H1 (cell line): ENCODE data around the gene COL2A1. TPM values are rescaled to one million over a fixed set of nuclear protein-coding genes. Genes with fewer than 3 reads are reported as not detected.

Experiments
- CTCF ChIA-PET: fragments of 300-600 bp; sonication (Branson Sonifier 250); formaldehyde crosslinking; loops from one replicate; lab custom pipeline; 2021; ENCODE audit not compliant: partially characterized antibody; lab: Charles Lee
- POLR2A ChIA-PET: fragments of 300-600 bp; sonication (Branson Sonifier 250); formaldehyde crosslinking; loops from one replicate; lab custom pipeline; 2021; ENCODE audit warnings: inconsistent platforms; ENCODE audit not compliant: partially characterized antibody; lab: Charles Lee
- DNase-seq, 2 experiments: peaks; one replicate each; pipeline versions ENCODE4 v3.0.0 to v3.0.0-alpha.2; 2010 to 2022; ENCODE audit warnings: low spot score in 2 of 2, low read depth in 1 of 2, mixed read lengths in 1 of 2
- FAIRE-seq: peaks from 2 replicates; lab custom pipeline; 2011; peaks lifted over from hg19 to GRCh38; lab: Jason Lieb, UNC
- H2AFZ ChIP-seq: 2 replicates; pipeline ENCODE4 v1.8.1; 2012; ENCODE audit warnings: low read length, inconsistent platforms
- H2AK5ac ChIP-seq: 2 replicates; pipeline ENCODE4 v1.6.1; 2013; ENCODE audit warnings: low read depth, low read length
- H2BK120ac ChIP-seq: replicated peaks from 2 replicates; pipeline ENCODE3; 2013; ENCODE audit warnings: low read depth, low read length, inconsistent platforms
- H2BK12ac ChIP-seq: 2 replicates; pipeline ENCODE4 v1.6.1; 2013; ENCODE audit warnings: low read depth, low read length
- H2BK15ac ChIP-seq: 2 replicates; pipeline ENCODE4 v1.6.1; 2013; ENCODE audit warnings: low read length
- H2BK20ac ChIP-seq: 2 replicates; pipeline ENCODE4 v1.6.1; 2013; ENCODE audit warnings: low read length
- H2BK5ac ChIP-seq: 2 replicates; pipeline ENCODE4 v1.6.1; 2013; ENCODE audit warnings: low read depth, low read length
- H3K14ac ChIP-seq: 2 replicates; pipeline ENCODE4 v1.6.1; 2013; ENCODE audit warnings: inconsistent platforms; ENCODE audit not compliant: insufficient read length
- H3K18ac ChIP-seq: 2 replicates; pipeline ENCODE4 v1.6.1; 2013; ENCODE audit warnings: low read length; ENCODE audit errors: extremely low read depth
- H3K23ac ChIP-seq: 2 replicates; pipeline ENCODE4 v1.6.1; 2013; ENCODE audit warnings: inconsistent platforms; ENCODE audit not compliant: insufficient read length
- H3K23me2 ChIP-seq: 2 replicates; pipeline ENCODE4 v1.6.1; 2013; ENCODE audit warnings: low read depth, low read length
- H3K27ac ChIP-seq: 2 replicates; pipeline ENCODE4 v1.6.1; 2011; ENCODE audit warnings: low read depth, low read length, inconsistent platforms
- H3K27me3 ChIP-seq, 4 experiments: replicated peaks in 1 of 4; 1 replicate in 1 of 4; 2 replicates in 3 of 4; pipeline versions ENCODE4 v1.6.1 to v1.8.1; 2011 to 2013; ENCODE audit warnings: low read length in 3 of 4, mild to moderate bottlenecking in 3 of 4, inconsistent platforms in 2 of 4, mixed read lengths in 2 of 4, moderate library complexity in 1 of 4; ENCODE audit not compliant: control insufficient read depth in 3 of 4, insufficient read depth in 3 of 4; ENCODE audit errors: extremely low read depth in 1 of 4
- H3K36me3 ChIP-seq, 4 experiments: 2 replicates each; pipeline versions ENCODE4 v1.6.1 to v1.8.1; 2011 to 2013; ENCODE audit warnings: mild to moderate bottlenecking in 4 of 4, low read length in 3 of 4, moderate library complexity in 2 of 4, control low read depth in 1 of 4, inconsistent platforms in 1 of 4; ENCODE audit not compliant: insufficient read depth in 4 of 4, control insufficient read depth in 2 of 4
- H3K4ac ChIP-seq: replicated peaks from 2 replicates; pipeline ENCODE3; 2013; ENCODE audit warnings: low read length, low read depth, mixed read lengths, inconsistent platforms; ENCODE audit not compliant: insufficient read length
- H3K4me1 ChIP-seq, 4 experiments: replicated peaks in 1 of 4; 1 replicate in 1 of 4; 2 replicates in 3 of 4; pipeline versions ENCODE4 v1.6.1 to v1.8.1; 2011 to 2013; ENCODE audit warnings: low read length in 3 of 4, inconsistent platforms in 2 of 4, mixed read lengths in 1 of 4; ENCODE audit not compliant: insufficient read depth in 4 of 4, control insufficient read depth in 3 of 4
- H3K4me2 ChIP-seq, 2 experiments: 2 replicates each; pipeline versions ENCODE4 v1.6.1 to v1.8.1; 2011 to 2013; ENCODE audit warnings: low read depth in 2 of 2, low read length in 2 of 2, control low read depth in 1 of 2, inconsistent platforms in 1 of 2, mild to moderate bottlenecking in 1 of 2; ENCODE audit not compliant: insufficient read depth in 1 of 2
- H3K4me3 ChIP-seq, 4 experiments: fragments of 200-600, 300-600 bp in 1 of 4; sonication (generic), shearing (Covaris generic), sonication (Bioruptor Twin) in 1 of 4; 2 replicates each; pipeline versions ENCODE4 v1.5.1 to v1.8.1; 2011 to 2016; ENCODE audit warnings: low read length in 4 of 4, low read depth in 3 of 4, control low read depth in 2 of 4, inconsistent platforms in 2 of 4, mild to moderate bottlenecking in 2 of 4, mixed read lengths in 1 of 4, moderate library complexity in 1 of 4; ENCODE audit not compliant: insufficient read depth in 2 of 4; ENCODE audit errors: extremely low read depth in 1 of 4
- H3K56ac ChIP-seq: replicated peaks from 2 replicates; pipeline ENCODE3; 2013; ENCODE audit warnings: low read depth, mild to moderate bottlenecking, mixed read lengths, low read length, inconsistent platforms; ENCODE audit not compliant: insufficient read length
- H3K79me1 ChIP-seq: 2 replicates; pipeline ENCODE4 v1.6.1; 2013; ENCODE audit warnings: low read depth, low read length, control low read depth
- H3K79me2 ChIP-seq, 2 experiments: 2 replicates each; pipeline versions ENCODE4 v1.6.1 to v1.8.1; 2012 to 2013; ENCODE audit warnings: low read length in 2 of 2, mild to moderate bottlenecking in 2 of 2, inconsistent platforms in 1 of 2; ENCODE audit not compliant: insufficient read depth in 2 of 2, control insufficient read depth in 1 of 2
- H3K9ac ChIP-seq, 4 experiments: replicated peaks in 1 of 4; 1 replicate in 1 of 4; 2 replicates in 3 of 4; pipeline versions ENCODE4 v1.6.1 to v1.8.1; 2011 to 2013; ENCODE audit warnings: low read depth in 3 of 4, low read length in 3 of 4, control low read depth in 2 of 4, mild to moderate bottlenecking in 2 of 4, moderate library complexity in 2 of 4, inconsistent platforms in 1 of 4; ENCODE audit errors: extremely low read depth in 1 of 4
- H3K9me3 ChIP-seq, 2 experiments: 2 replicates each; pipeline versions ENCODE4 v1.6.1 to v1.8.1; 2012 to 2013; ENCODE audit warnings: mild to moderate bottlenecking in 2 of 2, moderate library complexity in 2 of 2, control low read depth in 1 of 2, inconsistent platforms in 1 of 2, low read depth in 1 of 2, low read length in 1 of 2, mixed read lengths in 1 of 2; ENCODE audit not compliant: insufficient read depth in 2 of 2
- H4K20me1 ChIP-seq, 2 experiments: replicated peaks in 1 of 2; 2 replicates each; pipeline versions ENCODE3 to v1.8.1; 2011 to 2013; ENCODE audit warnings: inconsistent platforms in 2 of 2, low read length in 2 of 2, mild to moderate bottlenecking in 1 of 2; ENCODE audit not compliant: insufficient read depth in 2 of 2, control insufficient read depth in 1 of 2
- H4K5ac ChIP-seq: 2 replicates; pipeline ENCODE4 v1.6.1; 2013; ENCODE audit warnings: low read length, low read depth, mixed read lengths, inconsistent platforms; ENCODE audit not compliant: insufficient read length
- H4K8ac ChIP-seq: 2 replicates; pipeline ENCODE4 v1.8.0; 2013; ENCODE audit warnings: mild to moderate bottlenecking, moderate library complexity, low read length, inconsistent platforms; ENCODE audit not compliant: insufficient read depth; ENCODE audit errors: extremely low read depth
- H4K91ac ChIP-seq: replicated peaks from 2 replicates; pipeline ENCODE3; 2013; ENCODE audit warnings: low read length, mixed read lengths, inconsistent platforms; ENCODE audit not compliant: insufficient read length
- CTCF ChIP-seq, 3 experiments: IDR thresholded peaks; 1 replicate in 2 of 3; 2 replicates in 1 of 3; pipeline versions ENCODE4 v1.5.1 to v1.6.1; 2011; ENCODE audit warnings: low read length in 3 of 3, mild to moderate bottlenecking in 3 of 3, inconsistent platforms in 2 of 3, low read depth in 1 of 3, moderate library complexity in 1 of 3; ENCODE audit not compliant: insufficient read depth in 1 of 3; ENCODE audit errors: control extremely low read depth in 1 of 3
- KDM1A ChIP-seq: fragments of 200-600, 300-600 bp; sonication (generic); IDR thresholded peaks from 2 replicates; pipeline ENCODE4 v1.7.1; 2016; ENCODE audit warnings: mild to moderate bottlenecking, low read length, borderline replicate concordance
- RBBP5 ChIP-seq: IDR thresholded peaks from 2 replicates; pipeline ENCODE4 v1.7.1; 2012; ENCODE audit warnings: low read depth, mild to moderate bottlenecking, inconsistent platforms, low read length, moderate library complexity, borderline replicate concordance
- SP4 ChIP-seq: IDR thresholded peaks from 2 replicates; pipeline ENCODE4 v1.6.1; 2012; ENCODE audit warnings: low read length, inconsistent platforms
- SUZ12 ChIP-seq: fragments of 200-600 bp; sonication (generic); IDR thresholded peaks from 2 replicates; pipeline ENCODE4 v1.6.1; 2012; ENCODE audit warnings: mild to moderate bottlenecking, inconsistent platforms, low read length, moderate library complexity, mixed read lengths
- WGBS, 2 experiments: shearing (Covaris generic) in 1 of 2; methylation state at CpG; one replicate each; pipeline versions ENCODE4 v1.1.6 to v1.1.7; 2013 to 2015; ENCODE audit warnings: low lambda C conversion rate in 2 of 2, mixed read lengths in 2 of 2, inconsistent platforms in 1 of 2, low coverage in 1 of 2, missing lambda C conversion rate in 1 of 2; ENCODE audit not compliant: insufficient replicate concordance in 2 of 2, insufficient coverage in 1 of 2, insufficient read length in 1 of 2; ENCODE audit errors: extremely low coverage in 1 of 2, missing lambda C conversion rate in 1 of 2; 5-methylcytosine and 5-hydroxymethylcytosine counted together
- polyA plus RNA-seq, 7 experiments: library from polyadenylated mRNA; depleted of rRNA in 3 of 7; stranded (reverse) in 5 of 7; unstranded in 2 of 7; fragments of >200 nt in 5 of 7; fragments of 200-250 nt in 2 of 7; gene quantifications; 1 replicate in 5 of 7; 2 replicates in 1 of 7; 4 replicates in 1 of 7; pipeline versions ENCODE4 v1.2.1 to v1.2.3, GENCODE V29; 2011 to 2013; ENCODE audit warnings: missing spikeins in 2 of 7, mixed read lengths in 2 of 7
- total RNA-seq: library from RNA; stranded (reverse); fragmentation: NEBNext Ultra II Directional; extraction: Animal tissue kit (Norgen Biotek cat#: 25700); gene quantifications from 2 replicates; pipeline ENCODE4 v1.2.1, GENCODE V29; 2021
- TF ChIP-seq, protein P1 (sequence below): IDR thresholded peaks from 2 replicates; pipeline ENCODE4 v1.6.1; 2012; ENCODE audit warnings: inconsistent platforms

The COL2A1 gene
- total and polyA plus RNA-seq, 2 of the 8 experiments (the other 6 are each of a cell fraction or from before 2014, with no cell fraction given): 4.2 to 14.6 TPM

GRCh38 chr12:47941871-47942613 lies 62.2 kb downstream of the COL2A1 start:
- H2BK5ac ChIP-seq: no peak overlapping the region
- no peak overlapping the region for H4K91ac ChIP-seq
- H3K18ac ChIP-seq: peak overlapping the region; percentile 32; the same call in 1 of the 2 replicates
- ChIA-PET POLR2A (no interaction called here), CTCF (interaction anchor here (0.6 to 2.5 kb wide), 18 partner anchors 9 to 1390 kb away, joined by 3 to 10 read pairs (median 4); partner anchors contain the start of genes TMEM106C and VDR)
- FAIRE-seq (no peak), DNase-seq (peak; percentile 38 to 93)
- H3K4me2 ChIP-seq: peak overlapping the region; percentile 42 to 73
- H3K4me1 ChIP-seq: peaks cover 0 to 16% (median 13%) of the 10 kb centered on the region in 4 experiments; a peak in 5 of 7 replicates
- no peaks in the 10 kb centered on the region for H3K9me3 ChIP-seq
- no peak overlapping the region for H2BK15ac ChIP-seq
- no peaks in the 10 kb centered on the region for H3K36me3 ChIP-seq
- H4K8ac ChIP-seq: peak overlapping the region; percentile 58; the same call in 1 of the 2 replicates
- no peak overlapping the region for H3K9ac ChIP-seq
- H3K27me3 ChIP-seq: peaks cover 0 to 24% (median 16%) of the 10 kb centered on the region in 4 experiments; a peak in 5 of 7 replicates
- H2BK20ac ChIP-seq: no peak overlapping the region
- peaks cover 0 to 2% of the 10 kb centered on the region in 2 experiments for H4K20me1 ChIP-seq
- no peaks in the 10 kb centered on the region for H3K79me1 ChIP-seq
- H3K23me2 ChIP-seq: peaks cover 6% of the 10 kb centered on the region
- no peak overlapping the region for H3K14ac ChIP-seq
- no peak overlapping the region for H2BK120ac ChIP-seq
- 40% methylated on average over 21 of the region's 40 CpGs; no CpG with 5 or more reads in 1 of the 2 experiments for WGBS, 2 experiments
- H2AFZ ChIP-seq: peak overlapping the region; percentile 84; the same call in 1 of the 2 replicates
- H3K23ac ChIP-seq: no peak overlapping the region
- no peaks in the 10 kb centered on the region for H3K79me2 ChIP-seq
- H3K4ac ChIP-seq: no peak overlapping the region
- H3K27ac ChIP-seq: no peak overlapping the region
- no peak overlapping the region for H2AK5ac ChIP-seq
- peak overlapping the region; percentile 90; the same call in 1 of the 2 replicates for H2BK12ac ChIP-seq
- no peak overlapping the region for H3K56ac ChIP-seq
- H4K5ac ChIP-seq: peak overlapping the region; percentile 25
- peak overlapping the region in 3 of 4 experiments; percentile 8 to 49 (median 14); a peak in 4 of 8 replicates for H3K4me3 ChIP-seq
- no peak for TF ChIP-seq KDM1A
- TF ChIP-seq SP4: no peak
- TF ChIP-seq RBBP5: peak; percentile 48; the same call in 1 of the 2 replicates
- TF ChIP-seq, protein P1, sequence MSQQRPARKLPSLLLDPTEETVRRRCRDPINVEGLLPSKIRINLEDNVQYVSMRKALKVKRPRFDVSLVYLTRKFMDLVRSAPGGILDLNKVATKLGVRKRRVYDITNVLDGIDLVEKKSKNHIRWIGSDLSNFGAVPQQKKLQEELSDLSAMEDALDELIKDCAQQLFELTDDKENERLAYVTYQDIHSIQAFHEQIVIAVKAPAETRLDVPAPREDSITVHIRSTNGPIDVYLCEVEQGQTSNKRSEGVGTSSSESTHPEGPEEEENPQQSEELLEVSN: peak; percentile 56
- peak; percentile 35; the same call in 1 of the 2 replicates for TF ChIP-seq SUZ12
- TF ChIP-seq CTCF (IDR thresholded peaks at IDR 0.05; ENCODE audit: control extremely low read depth in 1 of 3, insufficient read depth in 1 of 3, low read depth in 1 of 3, low read length in 3 of 3): peak in 2 of 3 experiments; percentile 66 to 76; a peak in 3 of 4 replicates
